ENCODE results near the gene EXOC3. TPM values are rescaled to one million over a fixed set of nuclear protein-coding genes. Genes with fewer than 3 reads are reported as not detected.

EXOC3 gene
- total RNA-seq, 4 donors from 2014 or later: 69.9 to 240 (median 76.1) TPM

GRCh38 chr5:476102-476813 lies 33.3 kb downstream of the EXOC3 start:
- no peak for TF ChIP-seq POLR2A (IDR thresholded peaks at IDR 0.05)
- TF ChIP-seq, protein P1, sequence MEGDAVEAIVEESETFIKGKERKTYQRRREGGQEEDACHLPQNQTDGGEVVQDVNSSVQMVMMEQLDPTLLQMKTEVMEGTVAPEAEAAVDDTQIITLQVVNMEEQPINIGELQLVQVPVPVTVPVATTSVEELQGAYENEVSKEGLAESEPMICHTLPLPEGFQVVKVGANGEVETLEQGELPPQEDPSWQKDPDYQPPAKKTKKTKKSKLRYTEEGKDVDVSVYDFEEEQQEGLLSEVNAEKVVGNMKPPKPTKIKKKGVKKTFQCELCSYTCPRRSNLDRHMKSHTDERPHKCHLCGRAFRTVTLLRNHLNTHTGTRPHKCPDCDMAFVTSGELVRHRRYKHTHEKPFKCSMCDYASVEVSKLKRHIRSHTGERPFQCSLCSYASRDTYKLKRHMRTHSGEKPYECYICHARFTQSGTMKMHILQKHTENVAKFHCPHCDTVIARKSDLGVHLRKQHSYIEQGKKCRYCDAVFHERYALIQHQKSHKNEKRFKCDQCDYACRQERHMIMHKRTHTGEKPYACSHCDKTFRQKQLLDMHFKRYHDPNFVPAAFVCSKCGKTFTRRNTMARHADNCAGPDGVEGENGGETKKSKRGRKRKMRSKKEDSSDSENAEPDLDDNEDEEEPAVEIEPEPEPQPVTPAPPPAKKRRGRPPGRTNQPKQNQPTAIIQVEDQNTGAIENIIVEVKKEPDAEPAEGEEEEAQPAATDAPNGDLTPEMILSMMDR (IDR thresholded peaks at IDR 0.05): no peak
- no peak for TF ChIP-seq EP300 (IDR thresholded peaks at IDR 0.05; ENCODE audit: low read depth)
- no peak for TF ChIP-seq POLR2AphosphoS5 (IDR thresholded peaks at IDR 0.05)
- intact Hi-C loops (cut with DNase I; ENCODE audit: low total_unique reads) (no loop called here), in situ Hi-C loops (cut with MboI; ENCODE audit: low pct_ligation_motif_present in 1 of 4, low pct_unique_long_range_greater_than_20kb in 1 of 4, low sequenced_read_pairs in 3 of 4) (no loop called here)
- H3K4me1 ChIP-seq: peaks cover 15 to 26% (median 23%) of the 10 kb centered on the region in 4 donors
- H3K9me3 ChIP-seq: no peaks in the 10 kb centered on the region
- peaks cover 65% of the 10 kb centered on the region for H3K27me3 ChIP-seq
- no peak for DNase-seq
- H3K27ac ChIP-seq: no peak overlapping the region
- no peak overlapping the region for H3K4me3 ChIP-seq
- 78% methylated on average over 44 of the region's 51 CpGs; no CpG with 5 or more reads in 1 of the 2 donors for WGBS, 2 donors (ENCODE audit: low coverage in 1 of 2)
- no peaks in the 10 kb centered on the region for H3K36me3 ChIP-seq

- Histone ChIP-seq H3K4me3 (no peak overlapping the region), H3K27ac (no peak overlapping the region), H3K36me3 (no peaks in the 10 kb centered on the region), H3K4me1 (peaks cover 12 to 25% (median 20%) of the 10 kb centered on the region in 4 donors), H3K9me3 (no peaks in the 10 kb centered on the region), H3K27me3 (peaks cover 68% of the 10 kb centered on the region)
- intact Hi-C loops (cut with DNase I; ENCODE audit: low total_unique reads) (no loop called here), in situ Hi-C loops (cut with MboI; ENCODE audit: low pct_ligation_motif_present in 1 of 4, low pct_unique_long_range_greater_than_20kb in 1 of 4, low sequenced_read_pairs in 3 of 4) (no loop called here)
- WGBS, 2 donors (ENCODE audit: low coverage in 1 of 2): 46% methylated on average over 9 of the region's 9 CpGs; no CpG with 5 or more reads in 1 of the 2 donors
- no peak for DNase-seq
- TF ChIP-seq, protein P1 (IDR thresholded peaks at IDR 0.05): no peak
- no peak for TF ChIP-seq EP300 (IDR thresholded peaks at IDR 0.05; ENCODE audit: low read depth)
- no peak for TF ChIP-seq POLR2AphosphoS5 (IDR thresholded peaks at IDR 0.05)
- no peak for TF ChIP-seq POLR2A (IDR thresholded peaks at IDR 0.05)
These were observed 33.8 kb downstream of the EXOC3 start for GRCh38 chr5:476814-477175.

DNA sequence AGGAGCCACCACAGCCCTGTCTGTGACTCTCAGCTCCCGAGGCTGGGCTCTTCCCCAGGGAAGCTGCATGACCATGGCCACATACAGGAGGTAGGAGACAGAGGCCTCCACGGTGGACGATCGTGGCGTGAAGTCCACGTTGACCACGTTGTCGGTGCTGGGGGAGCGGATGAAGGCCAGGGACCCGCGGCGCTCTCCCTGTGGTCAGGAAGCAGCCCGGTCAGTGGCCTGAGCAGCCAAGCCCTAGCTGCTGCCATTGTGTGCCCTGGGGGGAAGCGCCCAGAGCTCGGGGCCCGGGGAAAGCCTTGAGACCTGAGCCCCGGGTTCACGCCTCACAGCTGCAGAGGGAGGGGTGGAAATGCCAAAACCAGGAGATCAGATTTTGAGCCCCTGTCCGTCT lies 34.3 kb downstream of the EXOC3 start:
- no peak overlapping the region for H3K27ac ChIP-seq
- H3K9me3 ChIP-seq: no peaks in the 10 kb centered on the region
- WGBS, 2 donors (ENCODE audit: low coverage in 1 of 2): 65% methylated on average over 19 of the region's 19 CpGs; no CpG with 5 or more reads in 1 of the 2 donors
- intact Hi-C loops (cut with DNase I; ENCODE audit: low total_unique reads): no loop called here
- peaks cover 8 to 20% (median 15%) of the 10 kb centered on the region in 4 donors for H3K4me1 ChIP-seq
- H3K36me3 ChIP-seq: no peaks in the 10 kb centered on the region
- no peak for TF ChIP-seq POLR2A (IDR thresholded peaks at IDR 0.05)
- TF ChIP-seq, protein P1 (IDR thresholded peaks at IDR 0.05): no peak
- TF ChIP-seq EP300 (IDR thresholded peaks at IDR 0.05; ENCODE audit: low read depth): no peak
- TF ChIP-seq POLR2AphosphoS5 (IDR thresholded peaks at IDR 0.05): no peak
- in situ Hi-C loops (cut with MboI; ENCODE audit: low pct_ligation_motif_present in 1 of 4, low pct_unique_long_range_greater_than_20kb in 1 of 4, low sequenced_read_pairs in 3 of 4): no loop called here
- peaks cover 72% of the 10 kb centered on the region for H3K27me3 ChIP-seq
- no peak overlapping the region for H3K4me3 ChIP-seq
- no peak for DNase-seq

DNA sequence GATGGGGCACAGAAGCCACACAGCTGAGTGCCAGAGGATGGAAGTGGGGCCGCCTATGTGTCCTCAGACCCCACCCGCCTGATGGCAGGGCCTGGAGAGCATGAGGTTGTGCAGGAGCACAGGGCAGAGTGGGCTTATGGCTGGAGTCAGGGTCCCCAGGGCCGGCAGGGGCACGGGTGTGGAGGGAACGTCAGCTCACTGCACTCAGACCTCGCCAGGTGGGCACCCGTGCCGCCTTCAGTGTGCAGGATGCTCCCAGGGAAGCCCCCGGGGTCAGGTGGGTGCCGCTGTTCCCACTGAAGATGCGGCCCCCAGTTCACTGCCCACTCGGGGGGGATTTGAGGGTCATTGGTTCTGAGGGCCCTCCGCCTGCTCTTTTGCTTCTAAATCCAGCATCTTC lies 34.9 kb downstream of the EXOC3 start:
- intact Hi-C loops (cut with DNase I; ENCODE audit: low total_unique reads) (no loop called here), in situ Hi-C loops (cut with MboI; ENCODE audit: low pct_ligation_motif_present in 1 of 4, low pct_unique_long_range_greater_than_20kb in 1 of 4, low sequenced_read_pairs in 3 of 4) (no loop called here)
- no peak overlapping the region for H3K4me3 ChIP-seq
- no peaks in the 10 kb centered on the region for H3K9me3 ChIP-seq
- H3K36me3 ChIP-seq: no peaks in the 10 kb centered on the region
- H3K27ac ChIP-seq: no peak overlapping the region
- peaks cover 78% of the 10 kb centered on the region for H3K27me3 ChIP-seq
- WGBS, 2 donors (ENCODE audit: low coverage in 1 of 2): 78% methylated on average over 12 of the region's 13 CpGs; no CpG with 5 or more reads in 1 of the 2 donors
- TF ChIP-seq POLR2A (IDR thresholded peaks at IDR 0.05): no peak
- no peak for TF ChIP-seq EP300 (IDR thresholded peaks at IDR 0.05; ENCODE audit: low read depth)
- TF ChIP-seq, protein P1 (IDR thresholded peaks at IDR 0.05): no peak
- peaks cover 8 to 16% (median 12%) of the 10 kb centered on the region in 4 donors for H3K4me1 ChIP-seq
- no peak for DNase-seq

Data from transverse colon (tissue), 4 donors.